Measurements from ENCODE around the gene SIL1.

SIL1 gene

DNA sequence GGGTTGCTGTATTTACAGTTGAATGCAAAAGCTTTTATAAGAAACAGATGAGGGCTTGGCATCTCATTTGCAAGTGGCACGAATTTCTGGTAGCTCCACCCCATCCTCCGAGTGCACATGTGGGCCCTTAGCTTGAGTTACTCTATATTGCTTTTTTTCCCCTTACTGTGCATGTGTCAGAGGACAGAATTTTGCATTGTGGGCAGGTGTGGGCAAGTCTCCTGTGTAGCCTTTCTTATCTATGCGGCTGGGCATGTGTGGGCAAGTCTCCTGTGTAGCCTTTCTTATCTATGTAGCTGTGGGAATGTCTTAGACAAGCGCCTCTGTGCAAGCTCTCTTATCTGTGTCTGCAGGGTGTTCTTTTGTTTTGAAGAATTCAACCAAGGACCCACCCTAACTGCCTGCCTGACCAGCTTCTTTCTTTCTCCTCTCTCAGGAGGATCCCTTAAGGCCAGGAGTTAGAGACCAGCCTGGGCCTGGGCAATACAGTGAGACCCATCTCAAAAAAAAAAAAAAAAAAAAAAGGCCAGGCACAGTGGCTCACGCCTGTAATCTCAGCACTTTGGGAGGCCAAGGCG, 34.1 kb upstream of the SIL1 start:
- Histone ChIP-seq H3K4me3 (ENCODE audit: low read length) (no peak overlapping the region), H4K20me1 (ENCODE audit: control insufficient read depth, insufficient read depth, low read depth, low read length) (no peaks in the 10 kb centered on the region), H3K36me3 (ENCODE audit: control insufficient read depth, low read length) (no peaks in the 10 kb centered on the region), H3K4me1 (ENCODE audit: control insufficient read depth, low read length) (peaks cover 7% of the 10 kb centered on the region), H3F3A (ENCODE audit: control insufficient read depth, insufficient read depth) (no peaks in the 10 kb centered on the region), H3K4me2 (ENCODE audit: low read length) (no peak overlapping the region), H3K79me2 (ENCODE audit: control insufficient read depth, low read length) (no peaks in the 10 kb centered on the region), H3K9me2 (replicated peaks; ENCODE audit: control insufficient read depth, low read length) (no peaks in the 10 kb centered on the region; the same call in 1 of the 2 replicates), H3K9me3 (ENCODE audit: control insufficient read depth, insufficient read depth, low read length) (no peaks in the 10 kb centered on the region), H3K27me3 (ENCODE audit: control insufficient read depth, low read length) (no peaks in the 10 kb centered on the region), H3K27ac (ENCODE audit: low read depth, low read length) (no peak overlapping the region)
- TF ChIP-seq, protein P1, sequence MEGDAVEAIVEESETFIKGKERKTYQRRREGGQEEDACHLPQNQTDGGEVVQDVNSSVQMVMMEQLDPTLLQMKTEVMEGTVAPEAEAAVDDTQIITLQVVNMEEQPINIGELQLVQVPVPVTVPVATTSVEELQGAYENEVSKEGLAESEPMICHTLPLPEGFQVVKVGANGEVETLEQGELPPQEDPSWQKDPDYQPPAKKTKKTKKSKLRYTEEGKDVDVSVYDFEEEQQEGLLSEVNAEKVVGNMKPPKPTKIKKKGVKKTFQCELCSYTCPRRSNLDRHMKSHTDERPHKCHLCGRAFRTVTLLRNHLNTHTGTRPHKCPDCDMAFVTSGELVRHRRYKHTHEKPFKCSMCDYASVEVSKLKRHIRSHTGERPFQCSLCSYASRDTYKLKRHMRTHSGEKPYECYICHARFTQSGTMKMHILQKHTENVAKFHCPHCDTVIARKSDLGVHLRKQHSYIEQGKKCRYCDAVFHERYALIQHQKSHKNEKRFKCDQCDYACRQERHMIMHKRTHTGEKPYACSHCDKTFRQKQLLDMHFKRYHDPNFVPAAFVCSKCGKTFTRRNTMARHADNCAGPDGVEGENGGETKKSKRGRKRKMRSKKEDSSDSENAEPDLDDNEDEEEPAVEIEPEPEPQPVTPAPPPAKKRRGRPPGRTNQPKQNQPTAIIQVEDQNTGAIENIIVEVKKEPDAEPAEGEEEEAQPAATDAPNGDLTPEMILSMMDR (IDR thresholded peaks at IDR 0.05; ENCODE audit: low read depth, low read length, poor library complexity, severe bottlenecking) = no peak
- no peak for TF ChIP-seq EZH2phosphoT487 (IDR thresholded peaks at IDR 0.05; ENCODE audit: borderline replicate concordance, low read length)

DNA sequence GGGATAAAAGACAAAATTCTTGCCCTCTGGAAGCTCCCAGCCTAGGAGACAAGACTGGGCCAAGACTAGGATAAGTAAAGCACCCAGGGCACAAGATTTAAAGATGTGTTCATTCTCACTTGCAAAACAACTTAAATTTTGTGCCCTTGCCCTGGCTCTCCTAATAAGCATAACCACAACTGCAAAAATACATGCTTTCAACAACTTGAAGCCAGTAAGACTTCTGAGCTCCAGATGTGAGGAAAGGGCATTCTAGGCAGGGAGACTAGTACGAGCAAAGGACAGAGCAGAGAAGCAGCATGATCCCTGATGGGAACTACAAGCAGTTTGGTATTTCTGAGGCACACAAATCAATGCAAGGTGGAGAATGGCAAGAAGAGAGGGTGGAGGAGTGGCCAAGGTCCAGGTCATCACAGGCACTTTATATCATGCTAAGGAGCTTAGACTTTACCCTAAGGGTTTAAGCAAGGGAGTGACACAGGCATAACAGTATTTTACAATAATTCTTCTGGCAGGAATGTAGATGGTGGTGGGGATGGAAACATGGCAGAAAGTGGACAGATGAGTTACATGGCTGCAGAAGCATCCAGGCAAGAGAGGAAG, 30.1 kb upstream of the SIL1 start:
- H3K36me3 ChIP-seq (ENCODE audit: control insufficient read depth, low read length) = no peaks in the 10 kb centered on the region
- H3K27me3 ChIP-seq (ENCODE audit: control insufficient read depth, low read length) = no peaks in the 10 kb centered on the region
- no peaks in the 10 kb centered on the region for H3K9me3 ChIP-seq (ENCODE audit: control insufficient read depth, insufficient read depth, low read length)
- peaks cover 11% of the 10 kb centered on the region for H3K4me1 ChIP-seq (ENCODE audit: control insufficient read depth, low read length)
- TF ChIP-seq, protein P1 (IDR thresholded peaks at IDR 0.05; ENCODE audit: low read depth, low read length, poor library complexity, severe bottlenecking) = no peak
- TF ChIP-seq EZH2phosphoT487 (IDR thresholded peaks at IDR 0.05; ENCODE audit: borderline replicate concordance, low read length) = no peak
- H3F3A ChIP-seq (ENCODE audit: control insufficient read depth, insufficient read depth) = no peaks in the 10 kb centered on the region
- no peak overlapping the region for H3K4me3 ChIP-seq (ENCODE audit: low read length)
- H3K9me2 ChIP-seq (replicated peaks; ENCODE audit: control insufficient read depth, low read length) = no peaks in the 10 kb centered on the region
- no peak overlapping the region for H3K27ac ChIP-seq (ENCODE audit: low read depth, low read length)
- no peaks in the 10 kb centered on the region for H3K79me2 ChIP-seq (ENCODE audit: control insufficient read depth, low read length)
- H3K4me2 ChIP-seq (ENCODE audit: low read length) = no peak overlapping the region
- H4K20me1 ChIP-seq (ENCODE audit: control insufficient read depth, insufficient read depth, low read depth, low read length) = no peaks in the 10 kb centered on the region

DNA sequence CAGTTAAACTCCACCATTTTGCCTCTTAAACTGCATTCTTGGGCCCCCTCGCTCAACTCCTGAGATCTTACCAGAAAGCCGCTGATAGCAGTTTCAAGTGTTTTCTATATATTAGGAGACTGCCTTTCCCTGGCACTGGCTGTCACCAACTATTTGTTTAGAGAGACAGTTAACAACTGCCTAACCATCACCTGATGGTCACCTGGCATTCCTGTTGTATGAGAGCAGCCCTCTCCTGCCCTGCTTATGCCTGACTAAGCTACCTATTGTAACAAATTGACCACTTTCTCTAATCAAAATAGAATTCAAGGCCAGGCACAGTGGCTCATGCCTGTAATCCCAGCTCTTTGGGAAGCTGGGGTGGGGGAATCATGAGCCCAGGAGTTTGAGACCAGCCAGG, 28.0 kb upstream of the SIL1 start:
- Histone ChIP-seq H3K9me3 (ENCODE audit: control insufficient read depth, insufficient read depth, low read length) (no peaks in the 10 kb centered on the region), H4K20me1 (ENCODE audit: control insufficient read depth, insufficient read depth, low read depth, low read length) (no peaks in the 10 kb centered on the region), H3F3A (ENCODE audit: control insufficient read depth, insufficient read depth) (no peaks in the 10 kb centered on the region), H3K36me3 (ENCODE audit: control insufficient read depth, low read length) (no peaks in the 10 kb centered on the region), H3K9me2 (replicated peaks; ENCODE audit: control insufficient read depth, low read length) (no peaks in the 10 kb centered on the region), H3K27me3 (ENCODE audit: control insufficient read depth, low read length) (no peaks in the 10 kb centered on the region), H3K79me2 (ENCODE audit: control insufficient read depth, low read length) (no peaks in the 10 kb centered on the region), H3K4me3 (ENCODE audit: low read length) (no peak overlapping the region), H3K27ac (ENCODE audit: low read depth, low read length) (no peak overlapping the region), H3K4me2 (ENCODE audit: low read length) (no peak overlapping the region), H3K4me1 (ENCODE audit: control insufficient read depth, low read length) (peaks cover 33% of the 10 kb centered on the region)
- TF ChIP-seq, protein P1 (IDR thresholded peaks at IDR 0.05; ENCODE audit: low read depth, low read length, poor library complexity, severe bottlenecking) = no peak
- no peak for TF ChIP-seq EZH2phosphoT487 (IDR thresholded peaks at IDR 0.05; ENCODE audit: borderline replicate concordance, low read length)
